ENCODE measurements around the gene C16orf92.
A peak's percentile ranks its signal among the peaks of the same experiment; 100 is the strongest.

C16orf92 gene

DNA sequence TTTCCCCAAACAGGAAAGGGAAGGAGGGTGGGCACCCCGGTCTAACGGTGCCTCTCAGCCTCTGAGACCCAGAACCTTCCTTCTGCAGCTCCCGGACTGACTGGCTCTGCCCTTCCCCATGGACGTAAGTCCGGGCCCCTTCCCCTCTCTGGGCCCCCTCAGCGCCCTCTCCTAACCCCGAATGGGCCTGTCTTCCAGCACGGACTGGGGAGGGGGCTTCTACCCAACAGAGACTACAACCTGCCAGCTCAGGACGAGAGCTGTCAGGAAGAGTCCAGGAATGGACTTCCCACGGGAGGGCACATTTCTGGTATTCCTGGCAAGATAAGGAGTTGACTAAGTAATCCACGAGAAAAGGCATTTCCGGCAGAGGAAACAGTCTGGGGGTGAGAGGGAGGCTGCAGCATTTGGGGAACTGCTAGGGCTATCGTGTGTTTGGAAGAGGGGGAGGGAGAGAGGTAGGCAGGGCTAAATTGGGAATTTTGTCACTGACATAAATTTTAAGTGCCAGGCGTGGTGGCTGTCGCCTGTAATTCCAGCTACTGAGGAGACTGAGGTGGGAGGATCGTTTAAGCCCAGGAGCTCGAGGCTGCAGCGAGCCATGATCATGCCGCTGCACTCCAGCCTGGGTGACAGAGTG is 30.5 kb downstream of the C16orf92 start:
- DNase-seq (ENCODE audit: low read depth): no peak
- TF ChIP-seq, protein P1, sequence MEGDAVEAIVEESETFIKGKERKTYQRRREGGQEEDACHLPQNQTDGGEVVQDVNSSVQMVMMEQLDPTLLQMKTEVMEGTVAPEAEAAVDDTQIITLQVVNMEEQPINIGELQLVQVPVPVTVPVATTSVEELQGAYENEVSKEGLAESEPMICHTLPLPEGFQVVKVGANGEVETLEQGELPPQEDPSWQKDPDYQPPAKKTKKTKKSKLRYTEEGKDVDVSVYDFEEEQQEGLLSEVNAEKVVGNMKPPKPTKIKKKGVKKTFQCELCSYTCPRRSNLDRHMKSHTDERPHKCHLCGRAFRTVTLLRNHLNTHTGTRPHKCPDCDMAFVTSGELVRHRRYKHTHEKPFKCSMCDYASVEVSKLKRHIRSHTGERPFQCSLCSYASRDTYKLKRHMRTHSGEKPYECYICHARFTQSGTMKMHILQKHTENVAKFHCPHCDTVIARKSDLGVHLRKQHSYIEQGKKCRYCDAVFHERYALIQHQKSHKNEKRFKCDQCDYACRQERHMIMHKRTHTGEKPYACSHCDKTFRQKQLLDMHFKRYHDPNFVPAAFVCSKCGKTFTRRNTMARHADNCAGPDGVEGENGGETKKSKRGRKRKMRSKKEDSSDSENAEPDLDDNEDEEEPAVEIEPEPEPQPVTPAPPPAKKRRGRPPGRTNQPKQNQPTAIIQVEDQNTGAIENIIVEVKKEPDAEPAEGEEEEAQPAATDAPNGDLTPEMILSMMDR (IDR thresholded peaks at IDR 0.05; ENCODE audit: insufficient read depth, low read depth, low read length, missing control alignments): no peak

DNA sequence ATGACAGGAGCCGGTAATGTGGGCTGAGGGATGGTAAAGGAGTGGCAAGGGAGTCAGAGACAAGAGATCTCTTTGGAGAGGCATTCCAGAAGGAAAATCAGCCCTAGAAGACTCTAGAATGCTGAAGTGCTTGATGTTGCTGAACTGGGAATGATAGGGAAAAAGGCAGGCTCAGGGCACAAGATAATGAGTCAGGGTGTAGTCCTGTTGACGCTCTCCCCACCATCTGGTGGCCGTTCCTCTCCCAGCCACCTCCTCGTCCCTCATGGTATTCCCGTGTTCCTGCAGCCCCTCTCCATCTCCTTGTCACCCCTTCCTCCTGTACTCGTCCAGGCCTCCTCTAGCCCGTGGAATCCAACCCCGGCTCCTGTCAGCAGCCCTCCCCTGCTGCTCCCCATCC is 31.5 kb downstream of the C16orf92 start:
- TF ChIP-seq, protein P1 (IDR thresholded peaks at IDR 0.05; ENCODE audit: insufficient read depth, low read depth, low read length, missing control alignments): no peak
- DNase-seq (ENCODE audit: low read depth): no peak
- no peak overlapping the region for H3K4me3 ChIP-seq (ENCODE audit: low read depth, low read length)

More for the DNA sequence above, 30.5 kb downstream of the C16orf92 start:
- H3K4me3 ChIP-seq (ENCODE audit: low read depth, low read length): peak overlapping the region; percentile 74

DNA sequence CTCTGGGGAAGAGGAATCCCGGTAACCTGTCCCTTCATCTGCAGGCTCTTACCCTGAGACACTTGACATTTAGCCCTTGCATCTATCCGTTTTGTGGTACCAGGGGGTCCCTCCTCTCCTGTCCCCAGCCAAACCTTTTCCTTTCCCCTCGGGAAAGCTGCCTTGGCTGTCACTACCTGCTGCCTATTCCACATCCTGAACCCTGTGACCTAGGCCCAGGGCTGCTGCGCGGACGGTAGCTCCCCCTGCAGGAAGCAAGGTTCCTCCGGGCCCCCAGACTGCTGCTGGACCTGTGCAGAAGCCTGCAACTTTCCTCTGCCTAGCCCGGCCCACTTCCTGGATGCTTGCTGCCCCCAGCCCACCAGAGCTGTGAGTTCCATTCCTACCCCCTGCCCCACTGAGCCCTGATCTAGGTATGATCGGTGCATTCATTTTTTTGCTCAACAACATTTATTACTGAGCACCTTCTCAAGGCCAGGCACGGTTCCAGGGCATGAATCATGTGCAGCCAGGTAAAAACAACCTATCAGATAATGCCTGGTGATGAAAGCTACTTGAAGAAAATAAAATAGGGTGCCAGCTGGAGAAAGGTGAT is 32.1 kb downstream of the C16orf92 start:
- TF ChIP-seq, protein P1 (IDR thresholded peaks at IDR 0.05; ENCODE audit: insufficient read depth, low read depth, low read length, missing control alignments): peak; percentile 75
- peak; percentile 65 for DNase-seq (ENCODE audit: low read depth)
- no peak overlapping the region for H3K4me3 ChIP-seq (ENCODE audit: low read depth, low read length)

DNA sequence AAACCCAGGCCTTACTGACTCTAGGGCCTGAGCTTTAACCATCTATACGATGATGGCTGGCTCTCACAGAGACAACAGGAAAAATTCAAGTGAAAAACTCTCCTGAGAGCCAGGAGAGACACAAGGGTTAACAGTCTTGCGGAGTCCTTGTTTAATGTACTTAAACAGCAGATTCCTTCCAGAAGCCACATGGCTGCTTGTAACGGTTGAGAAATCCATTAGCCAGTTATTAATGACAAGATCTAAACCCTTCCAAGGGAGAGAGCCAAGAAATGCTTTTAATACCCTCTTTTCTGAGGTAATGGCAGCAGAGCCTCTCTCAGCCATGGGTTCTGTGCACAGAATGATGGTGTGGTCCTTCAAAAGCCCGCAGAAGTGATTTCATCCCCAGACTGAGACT is 37.3 kb downstream of the C16orf92 start:
- TF ChIP-seq, protein P1 (IDR thresholded peaks at IDR 0.05; ENCODE audit: insufficient read depth, low read depth, low read length, missing control alignments): no peak
- no peak for DNase-seq (ENCODE audit: low read depth)
- H3K4me3 ChIP-seq (ENCODE audit: low read depth, low read length): no peak overlapping the region

DNA sequence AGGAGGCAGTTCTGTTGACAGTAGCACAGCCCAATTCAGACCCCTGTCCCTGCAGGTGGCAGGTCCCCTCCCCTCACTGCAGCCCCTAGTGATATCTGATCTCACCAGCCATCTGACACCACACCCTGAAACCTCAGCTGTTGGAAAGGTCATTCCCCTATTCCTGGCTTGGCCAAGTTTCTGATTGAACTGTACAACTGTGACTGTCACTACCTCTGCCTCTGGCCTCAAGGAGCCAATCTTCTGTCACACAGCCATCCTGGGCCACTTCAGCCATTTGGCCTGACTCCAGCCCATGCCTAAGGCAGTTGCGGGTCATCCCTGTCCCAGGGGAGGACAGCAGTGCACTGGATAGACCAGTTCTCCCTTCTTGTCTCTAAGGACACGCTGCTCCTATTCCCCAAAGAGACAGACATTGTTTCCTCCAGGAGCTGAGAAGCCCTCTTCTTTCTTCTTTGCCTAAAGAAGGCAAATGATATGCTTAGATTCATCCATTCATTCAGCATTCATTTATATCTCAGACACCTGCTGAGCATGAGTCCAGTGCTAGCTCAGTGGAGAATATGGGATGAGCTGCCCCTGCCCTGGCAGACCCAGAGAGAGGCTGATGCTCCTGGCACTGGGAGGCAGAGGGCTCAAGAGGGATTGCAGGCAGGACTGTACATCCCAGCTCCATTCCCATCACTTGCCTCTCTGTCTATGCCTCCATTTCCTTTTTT is 38.0 kb downstream of the C16orf92 start:
- H3K4me3 ChIP-seq (ENCODE audit: low read depth, low read length): no peak overlapping the region
- TF ChIP-seq, protein P1 (IDR thresholded peaks at IDR 0.05; ENCODE audit: insufficient read depth, low read depth, low read length, missing control alignments): no peak
- no peak for DNase-seq (ENCODE audit: low read depth)

DNA sequence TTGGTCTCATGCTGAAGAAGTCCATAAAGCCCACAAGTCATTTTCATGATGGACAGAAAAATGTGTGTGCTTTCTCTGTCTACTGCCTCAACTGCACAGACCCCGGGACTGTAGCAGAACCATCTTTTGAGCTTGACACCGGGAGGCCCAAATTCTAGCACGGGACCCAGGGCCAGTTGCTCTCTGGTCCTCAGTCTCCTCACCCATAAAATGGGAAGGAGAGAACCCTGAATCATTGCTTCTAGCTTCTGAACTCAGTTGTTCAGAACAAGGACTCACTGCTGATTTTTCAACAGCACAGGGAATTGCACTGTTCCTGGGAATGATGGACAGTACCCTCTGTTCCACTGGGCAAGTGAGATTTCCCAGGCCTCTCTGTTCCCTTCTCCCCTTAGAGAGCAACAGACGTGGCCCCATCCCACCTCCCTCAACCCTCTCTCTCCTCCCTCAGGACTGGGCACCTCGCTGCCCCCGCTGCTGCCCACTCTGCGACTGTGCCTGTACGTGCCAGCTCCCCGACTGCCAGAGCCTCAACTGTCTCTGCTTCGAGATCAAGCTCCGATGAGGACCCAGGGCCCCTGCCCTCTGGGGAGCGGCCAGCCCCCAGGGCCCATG is 40.4 kb downstream of the C16orf92 start:
- peak overlapping the region; percentile 94 for H3K4me3 ChIP-seq (ENCODE audit: low read depth, low read length)
- TF ChIP-seq, protein P1 (IDR thresholded peaks at IDR 0.05; ENCODE audit: insufficient read depth, low read depth, low read length, missing control alignments): no peak
- no peak for DNase-seq (ENCODE audit: low read depth)

All from GM12865 (cell line).